ENCODE measurements around the gene CCT5.

Gene CCT5

DNA sequence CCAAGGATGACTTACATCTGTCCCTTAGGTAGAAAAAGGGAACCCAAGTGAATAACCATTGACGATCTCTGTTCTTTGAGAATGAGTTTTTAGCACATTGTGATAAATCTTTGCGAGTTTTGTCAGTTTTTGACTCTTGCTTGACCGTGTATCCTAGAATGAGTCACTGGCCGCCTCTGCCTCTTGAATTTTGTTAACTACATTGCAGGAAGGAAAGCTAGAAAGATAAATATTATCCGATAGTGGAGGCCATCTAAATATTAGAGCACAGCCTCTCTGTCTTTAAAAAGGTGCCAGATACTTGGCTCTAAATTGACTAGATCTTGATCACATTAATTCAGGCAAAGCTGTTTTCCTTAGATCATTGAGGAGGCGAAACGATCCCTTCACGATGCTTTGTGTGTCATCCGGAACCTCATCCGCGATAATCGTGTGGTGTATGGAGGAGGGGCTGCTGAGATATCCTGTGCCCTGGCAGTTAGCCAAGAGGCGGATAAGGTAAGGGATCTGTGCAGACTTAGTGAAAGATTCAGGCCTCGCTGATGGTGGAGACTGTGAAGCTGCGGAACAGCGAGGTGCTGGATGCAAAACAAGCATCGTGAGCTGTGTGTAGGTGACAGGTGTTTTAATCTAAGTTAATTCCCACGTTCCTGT lies 12.2 kb downstream of the CCT5 start:
- no peak for TF ChIP-seq EZH2 (IDR thresholded peaks at IDR 0.05; ENCODE audit: borderline replicate concordance, low read depth, low read length, severe bottlenecking)
- TF ChIP-seq, protein P1, sequence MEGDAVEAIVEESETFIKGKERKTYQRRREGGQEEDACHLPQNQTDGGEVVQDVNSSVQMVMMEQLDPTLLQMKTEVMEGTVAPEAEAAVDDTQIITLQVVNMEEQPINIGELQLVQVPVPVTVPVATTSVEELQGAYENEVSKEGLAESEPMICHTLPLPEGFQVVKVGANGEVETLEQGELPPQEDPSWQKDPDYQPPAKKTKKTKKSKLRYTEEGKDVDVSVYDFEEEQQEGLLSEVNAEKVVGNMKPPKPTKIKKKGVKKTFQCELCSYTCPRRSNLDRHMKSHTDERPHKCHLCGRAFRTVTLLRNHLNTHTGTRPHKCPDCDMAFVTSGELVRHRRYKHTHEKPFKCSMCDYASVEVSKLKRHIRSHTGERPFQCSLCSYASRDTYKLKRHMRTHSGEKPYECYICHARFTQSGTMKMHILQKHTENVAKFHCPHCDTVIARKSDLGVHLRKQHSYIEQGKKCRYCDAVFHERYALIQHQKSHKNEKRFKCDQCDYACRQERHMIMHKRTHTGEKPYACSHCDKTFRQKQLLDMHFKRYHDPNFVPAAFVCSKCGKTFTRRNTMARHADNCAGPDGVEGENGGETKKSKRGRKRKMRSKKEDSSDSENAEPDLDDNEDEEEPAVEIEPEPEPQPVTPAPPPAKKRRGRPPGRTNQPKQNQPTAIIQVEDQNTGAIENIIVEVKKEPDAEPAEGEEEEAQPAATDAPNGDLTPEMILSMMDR (IDR thresholded peaks at IDR 0.05; ENCODE audit: borderline replicate concordance, extremely low read depth, low read length, poor library complexity, severe bottlenecking): no peak
- no peak overlapping the region for H3K4me3 ChIP-seq (ENCODE audit: low read depth in 1 of 2, low read length in 2 of 2)
- no peak overlapping the region for H3K4me2 ChIP-seq (ENCODE audit: insufficient read depth, low read length)
- no peak overlapping the region for H3K9ac ChIP-seq (ENCODE audit: low read depth, low read length)
- peaks cover 11% of the 10 kb centered on the region; the same call in 1 of the 2 replicates for H3K79me2 ChIP-seq (ENCODE audit: insufficient read depth, low read length)
- no peaks in the 10 kb centered on the region for H3K4me1 ChIP-seq (ENCODE audit: insufficient read depth, low read length)
- DNase-seq (no peak), ATAC-seq (ENCODE audit: insufficient read depth, low read depth) (no peak)
- H3K9me3 ChIP-seq (ENCODE audit: insufficient read depth, low read length, severe bottlenecking): no peaks in the 10 kb centered on the region
- no peak overlapping the region for H2AFZ ChIP-seq (ENCODE audit: low read depth, low read length)
- no peaks in the 10 kb centered on the region for H3K27me3 ChIP-seq (ENCODE audit: insufficient read depth, low read length, poor library complexity)
- no peak overlapping the region for H3K27ac ChIP-seq (ENCODE audit: low read length)
- peaks cover 86% of the 10 kb centered on the region for H3K36me3 ChIP-seq (ENCODE audit: insufficient read depth, low read length)
- peaks cover 42% of the 10 kb centered on the region; the same call in 1 of the 2 replicates for H4K20me1 ChIP-seq (ENCODE audit: insufficient read depth, low read length)

GRCh38 chr5:10262995-10263394 lies 12.9 kb downstream of the CCT5 start:
- peaks cover 79% of the 10 kb centered on the region for H3K36me3 ChIP-seq (ENCODE audit: insufficient read depth, low read length)
- ATAC-seq (ENCODE audit: insufficient read depth, low read depth): no peak
- no peak overlapping the region for H3K9ac ChIP-seq (ENCODE audit: low read depth, low read length)
- no peaks in the 10 kb centered on the region for H3K9me3 ChIP-seq (ENCODE audit: insufficient read depth, low read length, severe bottlenecking)
- H3K79me2 ChIP-seq (ENCODE audit: insufficient read depth, low read length): peaks cover 3% of the 10 kb centered on the region; the same call in 1 of the 2 replicates
- H4K20me1 ChIP-seq (ENCODE audit: insufficient read depth, low read length): peaks cover 34% of the 10 kb centered on the region; the same call in 1 of the 2 replicates
- H3K4me2 ChIP-seq (ENCODE audit: insufficient read depth, low read length): no peak overlapping the region
- no peak overlapping the region for H3K27ac ChIP-seq (ENCODE audit: low read length)
- no peak overlapping the region for H3K4me3 ChIP-seq (ENCODE audit: low read depth in 1 of 2, low read length in 2 of 2)
- H2AFZ ChIP-seq (ENCODE audit: low read depth, low read length): no peak overlapping the region
- no peaks in the 10 kb centered on the region for H3K27me3 ChIP-seq (ENCODE audit: insufficient read depth, low read length, poor library complexity)
- DNase-seq: no peak
- no peaks in the 10 kb centered on the region for H3K4me1 ChIP-seq (ENCODE audit: insufficient read depth, low read length)
- no peak for TF ChIP-seq EZH2 (IDR thresholded peaks at IDR 0.05; ENCODE audit: borderline replicate concordance, low read depth, low read length, severe bottlenecking)
- TF ChIP-seq, protein P1 (IDR thresholded peaks at IDR 0.05; ENCODE audit: borderline replicate concordance, extremely low read depth, low read length, poor library complexity, severe bottlenecking): no peak

DNA sequence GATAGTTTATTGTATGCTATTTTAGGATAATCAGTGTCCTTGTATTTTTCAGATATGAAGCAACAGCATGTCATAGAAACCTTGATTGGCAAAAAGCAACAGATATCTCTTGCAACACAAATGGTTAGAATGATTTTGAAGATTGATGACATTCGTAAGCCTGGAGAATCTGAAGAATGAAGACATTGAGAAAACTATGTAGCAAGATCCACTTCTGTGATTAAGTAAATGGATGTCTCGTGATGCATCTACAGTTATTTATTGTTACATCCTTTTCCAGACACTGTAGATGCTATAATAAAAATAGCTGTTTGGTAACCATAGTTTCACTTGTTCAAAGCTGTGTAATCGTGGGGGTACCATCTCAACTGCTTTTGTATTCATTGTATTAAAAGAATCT lies 14.5 kb downstream of the CCT5 start:
- TF ChIP-seq, protein P1 (IDR thresholded peaks at IDR 0.05; ENCODE audit: borderline replicate concordance, extremely low read depth, low read length, poor library complexity, severe bottlenecking): no peak
- no peak for TF ChIP-seq EZH2 (IDR thresholded peaks at IDR 0.05; ENCODE audit: borderline replicate concordance, low read depth, low read length, severe bottlenecking)
- no peaks in the 10 kb centered on the region for H3K4me1 ChIP-seq (ENCODE audit: insufficient read depth, low read length)
- no peaks in the 10 kb centered on the region for H3K27me3 ChIP-seq (ENCODE audit: insufficient read depth, low read length, poor library complexity)
- no peak overlapping the region for H3K4me3 ChIP-seq (ENCODE audit: low read depth in 1 of 2, low read length in 2 of 2)
- H3K27ac ChIP-seq (ENCODE audit: low read length): no peak overlapping the region
- no peaks in the 10 kb centered on the region for H3K9me3 ChIP-seq (ENCODE audit: insufficient read depth, low read length, severe bottlenecking)
- peaks cover 25% of the 10 kb centered on the region; the same call in 1 of the 2 replicates for H4K20me1 ChIP-seq (ENCODE audit: insufficient read depth, low read length)
- no peak overlapping the region for H3K4me2 ChIP-seq (ENCODE audit: insufficient read depth, low read length)
- H2AFZ ChIP-seq (ENCODE audit: low read depth, low read length): no peak overlapping the region
- DNase-seq: no peak
- no peaks in the 10 kb centered on the region; the same call in 1 of the 2 replicates for H3K79me2 ChIP-seq (ENCODE audit: insufficient read depth, low read length)
- ATAC-seq (ENCODE audit: insufficient read depth, low read depth): no peak
- peaks cover 63% of the 10 kb centered on the region for H3K36me3 ChIP-seq (ENCODE audit: insufficient read depth, low read length)
- H3K9ac ChIP-seq (ENCODE audit: low read depth, low read length): no peak overlapping the region

All from DND-41 (cell line).